ENCODE results near the gene LY6G6C.

- TF ChIP-seq POLR2A (IDR thresholded peaks at IDR 0.05) (no peak), CTCF (IDR thresholded peaks at IDR 0.05) (no peak), EP300 (IDR thresholded peaks at IDR 0.05) (no peak), POLR2AphosphoS5 (IDR thresholded peaks at IDR 0.05) (no peak)
Observed at GRCh38 chr6:31683591-31683990, 38.0 kb downstream of the LY6G6C start.

All from sigmoid colon (tissue), 4 donors.